HepG2 (cell line): ENCODE measurements around the gene GHR. TPM values are rescaled to one million over a fixed set of nuclear protein-coding genes. Genes with fewer than 3 reads are reported as not detected.

Source experiments
- ATAC-seq: fragments of 200-7000 bp; cut with Tn5 transposase; 3 replicates; pipeline ENCODE4 v1.9.1; 2020; ENCODE audit warnings: mild to moderate bottlenecking, moderate library complexity
- BruUV-seq: library from RNA; stranded (reverse); fragments of 400-500 nt; replicated peaks from 2 replicates; lab custom pipeline; 2021; lab: Mats Ljungman, UMichigan
- CTCF ChIA-PET: fragments of 300-600 bp; formaldehyde crosslinking; extraction: SDS; loops from one replicate; lab custom pipeline; 2021; ENCODE audit warnings: low total read pairs, inconsistent platforms, low intra/inter-chr PET ratio; lab: Yijun Ruan, JAX
- POLR2A ChIA-PET: fragments of 350-600 bp; sonication (Branson Sonifier 250); formaldehyde crosslinking; loops from one replicate; lab custom pipeline; 2020; ENCODE audit warnings: antibody characterized with exemption, inconsistent platforms; lab: Yijun Ruan, JAX
- DNase-seq: peaks from one replicate; pipeline ENCODE4 v3.0.0-alpha.2; 2015; ENCODE audit warnings: low spot score
- FAIRE-seq: peaks from 3 replicates; lab custom pipeline; 2011; peaks lifted over from hg19 to GRCh38; lab: Jason Lieb, UNC
- H2AFZ ChIP-seq: one replicate; pipeline ENCODE4 v1.6.1; 2011; ENCODE audit warnings: low read length, inconsistent platforms
- H3K27ac ChIP-seq: fragments of 300-600 bp; 3 replicates; pipeline ENCODE4 v1.8.0; 2011; ENCODE audit warnings: mixed run types, mild to moderate bottlenecking, mixed read lengths, low read length, inconsistent platforms; ENCODE audit not compliant: insufficient read depth; ENCODE audit errors: extremely low read length
- H3K27me3 ChIP-seq, 2 experiments: fragments of 200-600 bp in 1 of 2; 2 replicates in 1 of 2; 3 replicates in 1 of 2; pipeline versions ENCODE4 v1.6.0 to v1.8.0; 2011; ENCODE audit warnings: low read length in 2 of 2, mild to moderate bottlenecking in 2 of 2, moderate library complexity in 2 of 2, inconsistent platforms in 1 of 2; ENCODE audit not compliant: insufficient read depth in 2 of 2, control insufficient read depth in 1 of 2
- H3K36me3 ChIP-seq, 2 experiments: fragments of 200-600 bp in 1 of 2; replicated peaks in 1 of 2; 2 replicates in 1 of 2; 3 replicates in 1 of 2; pipeline versions ENCODE4 v1.5.1 to v1.8.0; 2011; ENCODE audit warnings: low read length in 2 of 2, inconsistent platforms in 1 of 2; ENCODE audit not compliant: insufficient read depth in 2 of 2, control insufficient read depth in 1 of 2
- H3K4me1 ChIP-seq: 2 replicates; pipeline ENCODE4 v1.5.1; 2012; ENCODE audit warnings: low read length, inconsistent platforms; ENCODE audit not compliant: insufficient read depth
- H3K4me2 ChIP-seq: 2 replicates; pipeline ENCODE4 v1.6.0; 2011; ENCODE audit warnings: low read depth, low read length, inconsistent platforms
- H3K4me3 ChIP-seq, 3 experiments: fragments of 200-600 bp in 1 of 3; sonication (generic), shearing (Covaris generic) in 1 of 3; replicated peaks in 1 of 3; 2 replicates each; pipeline ENCODE4 v1.5.1; 2011 to 2016; ENCODE audit warnings: low read length in 3 of 3, inconsistent platforms in 2 of 3, low read depth in 2 of 3, mild to moderate bottlenecking in 2 of 3, control low read depth in 1 of 3, mixed read lengths in 1 of 3; ENCODE audit not compliant: insufficient read depth in 1 of 3
- H3K79me2 ChIP-seq: one replicate; pipeline ENCODE4 v1.6.1; 2011; ENCODE audit warnings: low read length, inconsistent platforms; ENCODE audit not compliant: insufficient read depth
- H3K9ac ChIP-seq: 2 replicates; pipeline ENCODE4 v1.6.0; 2011; ENCODE audit warnings: mild to moderate bottlenecking, low read depth, low read length, inconsistent platforms; ENCODE audit not compliant: insufficient read depth
- H3K9me3 ChIP-seq: 2 replicates; pipeline ENCODE4 v1.5.1; 2012; ENCODE audit warnings: mild to moderate bottlenecking, low read length
- H4K20me1 ChIP-seq: 2 replicates; pipeline ENCODE4 v1.6.0; 2011; ENCODE audit warnings: inconsistent platforms, mild to moderate bottlenecking, low read length, moderate library complexity; ENCODE audit not compliant: insufficient read depth
- ARID4A ChIP-seq: sonication (generic); formaldehyde crosslinking; IDR thresholded peaks from 2 replicates; pipeline ENCODE4 v1.5.0; 2020; ENCODE audit warnings: mild to moderate bottlenecking, missing genetic modification reagents, borderline replicate concordance
- BORCS8-MEF2B ChIP-seq: sonication (generic); formaldehyde crosslinking; IDR thresholded peaks from 2 replicates; pipeline ENCODE4 v1.8.0; 2022; ENCODE audit warnings: mild to moderate bottlenecking, missing genetic modification reagents
- CCAR2 ChIP-seq: fragments of 200-400 bp; formaldehyde crosslinking; optimal IDR thresholded peaks from 2 replicates; pipeline ENCODE3; 2018; ENCODE audit warnings: low read depth, mild to moderate bottlenecking, low read length, moderate library complexity
- MYPOP ChIP-seq: sonication (generic); formaldehyde crosslinking; IDR thresholded peaks from 2 replicates; pipeline ENCODE4 v1.8.1; 2023; ENCODE audit warnings: mild to moderate bottlenecking, moderate library complexity, missing genetic modification reagents
- NFE2 ChIP-seq: sonication (generic); formaldehyde crosslinking; IDR thresholded peaks from 2 replicates; pipeline ENCODE4 v1.4.0; 2020; ENCODE audit warnings: missing genetic modification reagents
- PRMT3 ChIP-seq: sonication (generic); formaldehyde crosslinking; IDR thresholded peaks from 2 replicates; pipeline ENCODE4 v1.8.1; 2022; ENCODE audit warnings: low read depth, mild to moderate bottlenecking, moderate library complexity, missing genetic modification reagents, borderline replicate concordance
- RBM22 ChIP-seq: fragments of 200-400 bp; formaldehyde crosslinking; optimal IDR thresholded peaks from 2 replicates; pipeline ENCODE3; 2017; ENCODE audit warnings: mild to moderate bottlenecking, low read length, moderate library complexity
- SMAD3 ChIP-seq: sonication (generic); formaldehyde crosslinking; IDR thresholded peaks from 2 replicates; pipeline ENCODE4 v1.4.0; 2020; ENCODE audit warnings: missing genetic modification reagents
- TSC22D2 ChIP-seq: sonication (generic); formaldehyde crosslinking; IDR thresholded peaks from 2 replicates; pipeline ENCODE4 v1.5.1; 2020; ENCODE audit warnings: missing genetic modification reagents, mild to moderate bottlenecking, borderline replicate concordance
- ZFP36L2 ChIP-seq: sonication (generic); formaldehyde crosslinking; IDR thresholded peaks from 2 replicates; pipeline ENCODE4 v1.4.0; 2020; ENCODE audit warnings: missing genetic modification reagents
- ZNF260 ChIP-seq: sonication (generic); formaldehyde crosslinking; IDR thresholded peaks from 2 replicates; pipeline ENCODE4 v1.4.0; 2020; ENCODE audit warnings: missing genetic modification reagents, low read depth, mild to moderate bottlenecking, borderline replicate concordance
- ZNF333 ChIP-seq: sonication (generic); formaldehyde crosslinking; IDR thresholded peaks from 2 replicates; pipeline ENCODE4 v1.4.0; 2020; ENCODE audit warnings: mild to moderate bottlenecking, missing genetic modification reagents, borderline replicate concordance
- ZNF382 ChIP-seq: sonication (generic); formaldehyde crosslinking; IDR thresholded peaks from 2 replicates; pipeline ENCODE4 v1.5.0; 2020; ENCODE audit warnings: missing genetic modification reagents, mild to moderate bottlenecking, borderline replicate concordance
- ZSCAN31 ChIP-seq: sonication (generic); formaldehyde crosslinking; IDR thresholded peaks from 2 replicates; pipeline ENCODE4 v1.5.0; 2020; ENCODE audit warnings: low read depth, mild to moderate bottlenecking, missing genetic modification reagents
- WGBS: methylation state at CpG from one replicate; pipeline ENCODE4 v1.1.6; 2017; ENCODE audit warnings: low lambda C conversion rate; 5-methylcytosine and 5-hydroxymethylcytosine counted together
- in situ Hi-C: cut with HindIII; loops from 2 replicates; pipeline ENCODE4 v1.10.0; 2017; ENCODE audit warnings: low pct_unique_long_range_greater_than_20kb; ENCODE audit not compliant: extremely low pct_ligation_motif_present
- intact Hi-C: fragments of 100-400 bp; cut with micrococcal nuclease; formaldehyde crosslinking; loops from one replicate; pipeline ENCODE4 v1.10.0; 2022; ENCODE audit not compliant: unreplicated experiment
- polyA plus RNA-seq, 8 experiments: library from polyadenylated mRNA; depleted of rRNA in 3 of 8; stranded (reverse) in 7 of 8; unstranded in 1 of 8; fragments of >200 nt; fragmentation: Illumina TruSeq in 4 of 8; extraction: Trizol in 4 of 8; gene quantifications; 2 replicates each; pipeline versions ENCODE4 v1.2.1 to v1.2.3, GENCODE V29; 2011 to 2016; ENCODE audit warnings: low read depth in 4 of 8, missing spikeins in 1 of 8, mixed read lengths in 1 of 8; ENCODE audit not compliant: insufficient read depth in 1 of 8
- total RNA-seq, 5 experiments: library from RNA; depleted of rRNA; stranded (reverse); fragments of >200 nt; fragmentation: Illumina TruSeq; extraction: Trizol; gene quantifications; 2 replicates each; pipeline ENCODE4 v1.2.3, GENCODE V29; 2016; ENCODE audit warnings: low read depth in 1 of 5
- TF ChIP-seq, protein P1 (sequence below): sonication (generic); formaldehyde crosslinking; IDR thresholded peaks from 2 replicates; pipeline ENCODE4 v1.5.0; 2020; ENCODE audit warnings: mild to moderate bottlenecking, missing genetic modification reagents
- TF ChIP-seq, protein P2 (sequence below): sonication (generic); formaldehyde crosslinking; IDR thresholded peaks from 2 replicates; pipeline ENCODE4 v1.4.0; 2020; ENCODE audit warnings: missing genetic modification reagents

Gene GHR
- total and polyA plus RNA-seq, 2 of the 13 experiments (the other 11 are each of a cell fraction or from before 2014, with no cell fraction given) = 0.07 TPM; not detected in 1

DNA sequence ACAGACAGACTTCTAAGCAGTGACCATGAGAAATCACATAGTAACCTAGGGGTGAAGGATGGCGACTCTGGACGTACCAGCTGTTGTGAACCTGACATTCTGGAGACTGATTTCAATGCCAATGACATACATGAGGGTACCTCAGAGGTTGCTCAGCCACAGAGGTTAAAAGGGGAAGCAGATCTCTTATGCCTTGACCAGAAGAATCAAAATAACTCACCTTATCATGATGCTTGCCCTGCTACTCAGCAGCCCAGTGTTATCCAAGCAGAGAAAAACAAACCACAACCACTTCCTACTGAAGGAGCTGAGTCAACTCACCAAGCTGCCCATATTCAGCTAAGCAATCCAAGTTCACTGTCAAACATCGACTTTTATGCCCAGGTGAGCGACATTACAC is 295.4 kb downstream of the GHR start (continued):
- TF ChIP-seq ARID4A (CRISPR knock-in tag) = no peak
- no peak for TF ChIP-seq NFE2 (CRISPR knock-in tag)
- TF ChIP-seq, protein P1, sequence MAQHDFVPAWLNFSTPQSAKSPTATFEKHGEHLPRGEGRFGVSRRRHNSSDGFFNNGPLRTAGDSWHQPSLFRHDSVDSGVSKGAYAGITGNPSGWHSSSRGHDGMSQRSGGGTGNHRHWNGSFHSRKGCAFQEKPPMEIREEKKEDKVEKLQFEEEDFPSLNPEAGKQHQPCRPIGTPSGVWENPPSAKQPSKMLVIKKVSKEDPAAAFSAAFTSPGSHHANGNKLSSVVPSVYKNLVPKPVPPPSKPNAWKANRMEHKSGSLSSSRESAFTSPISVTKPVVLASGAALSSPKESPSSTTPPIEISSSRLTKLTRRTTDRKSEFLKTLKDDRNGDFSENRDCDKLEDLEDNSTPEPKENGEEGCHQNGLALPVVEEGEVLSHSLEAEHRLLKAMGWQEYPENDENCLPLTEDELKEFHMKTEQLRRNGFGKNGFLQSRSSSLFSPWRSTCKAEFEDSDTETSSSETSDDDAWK = no peak
- TF ChIP-seq ZNF260 = no peak
- TF ChIP-seq, protein P2, sequence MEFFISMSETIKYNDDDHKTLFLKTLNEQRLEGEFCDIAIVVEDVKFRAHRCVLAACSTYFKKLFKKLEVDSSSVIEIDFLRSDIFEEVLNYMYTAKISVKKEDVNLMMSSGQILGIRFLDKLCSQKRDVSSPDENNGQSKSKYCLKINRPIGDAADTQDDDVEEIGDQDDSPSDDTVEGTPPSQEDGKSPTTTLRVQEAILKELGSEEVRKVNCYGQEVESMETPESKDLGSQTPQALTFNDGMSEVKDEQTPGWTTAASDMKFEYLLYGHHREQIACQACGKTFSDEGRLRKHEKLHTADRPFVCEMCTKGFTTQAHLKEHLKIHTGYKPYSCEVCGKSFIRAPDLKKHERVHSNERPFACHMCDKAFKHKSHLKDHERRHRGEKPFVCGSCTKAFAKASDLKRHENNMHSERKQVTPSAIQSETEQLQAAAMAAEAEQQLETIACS (CRISPR knock-in tag) = no peak
- TF ChIP-seq ZFP36L2 (CRISPR knock-in tag) = no peak

GRCh38 chr5:42719034-42719433 is 295.8 kb downstream of the GHR start:
- H3K4me1 ChIP-seq = no peaks in the 10 kb centered on the region
- 38% methylated on average over 2 of the region's 2 CpGs for WGBS
- H3K79me2 ChIP-seq = no peaks in the 10 kb centered on the region
- POLR2A ChIA-PET = no interaction called here
- no peak overlapping the region for H2AFZ ChIP-seq
- no peak overlapping the region for H3K4me2 ChIP-seq
- CTCF ChIA-PET = no interaction called here
- H3K4me3 ChIP-seq = no peak overlapping the region
- H3K27me3 ChIP-seq = no peaks in the 10 kb centered on the region
- H3K36me3 ChIP-seq = no peaks in the 10 kb centered on the region
- no peak for DNase-seq
- H3K9ac ChIP-seq = no peak overlapping the region
- no peaks in the 10 kb centered on the region for H3K9me3 ChIP-seq
- BruUV-seq = no TSS peak
- H3K27ac ChIP-seq = no peak overlapping the region
- in situ Hi-C loops (no loop called here), intact Hi-C loops (no loop called here)
- no peak for ATAC-seq
- no peak for FAIRE-seq
- no peaks in the 10 kb centered on the region for H4K20me1 ChIP-seq
- TF ChIP-seq ZNF382 (CRISPR knock-in tag) (no peak), ZSCAN31 (CRISPR knock-in tag) (no peak), PRMT3 (CRISPR knock-in tag) (no peak), MYPOP (CRISPR knock-in tag) (no peak), BORCS8-MEF2B (no peak), RBM22 (no peak), TSC22D2 (no peak), ZNF333 (no peak), SMAD3 (CRISPR knock-in tag) (no peak), CCAR2 (no peak)
